AG04450 (cell line): Measurements from ENCODE around the gene EGF. TPM values are rescaled to one million over a fixed set of nuclear protein-coding genes. Genes with fewer than 3 reads are reported as not detected.

Experiments
- CTCF ChIA-PET: fragments of 300-600, 350-600 bp; formaldehyde crosslinking; extraction: SDS; loops from one replicate; lab custom pipeline; 2022; ENCODE audit warnings: antibody characterized with exemption, inconsistent platforms; lab: Charles Lee
- POLR2A ChIA-PET: fragments of 350-600 bp; formaldehyde crosslinking; extraction: SDS; loops from one replicate; lab custom pipeline; 2021; ENCODE audit warnings: antibody characterized with exemption, inconsistent platforms; lab: Yijun Ruan, JAX
- DNase-seq: peaks from one replicate; pipeline ENCODE4 v3.0.0-alpha.2; 2011; ENCODE audit warnings: low read depth, low spot score
- H3K27ac ChIP-seq: one replicate; pipeline ENCODE4 v1.5.1; 2012; ENCODE audit warnings: low read depth, low read length, control low read depth
- H3K27me3 ChIP-seq: one replicate; pipeline ENCODE4 v1.6.0; 2012; ENCODE audit warnings: low read length; ENCODE audit not compliant: control insufficient read depth, insufficient read depth
- H3K4me3 ChIP-seq: 2 replicates; pipeline ENCODE4 v1.5.1; 2011; ENCODE audit warnings: mild to moderate bottlenecking, low read depth, low read length, control low read depth
- H3K9me3 ChIP-seq: 2 replicates; pipeline ENCODE4 v1.5.1; 2012; ENCODE audit warnings: low read length; ENCODE audit not compliant: control insufficient read depth, insufficient read depth
- polyA plus RNA-seq: library from polyadenylated mRNA; depleted of rRNA; stranded (reverse); fragments of >200 nt; gene quantifications from 2 replicates; pipeline ENCODE4 v1.2.3, GENCODE V29; 2011
- TF ChIP-seq, protein P1 (sequence below): IDR thresholded peaks from 2 replicates; pipeline ENCODE4 v1.5.1; 2011; ENCODE audit warnings: low read depth, low read length, control low read depth, inconsistent platforms

The EGF gene
- polyA plus RNA-seq, 1 experiment: 0.14 TPM

DNA sequence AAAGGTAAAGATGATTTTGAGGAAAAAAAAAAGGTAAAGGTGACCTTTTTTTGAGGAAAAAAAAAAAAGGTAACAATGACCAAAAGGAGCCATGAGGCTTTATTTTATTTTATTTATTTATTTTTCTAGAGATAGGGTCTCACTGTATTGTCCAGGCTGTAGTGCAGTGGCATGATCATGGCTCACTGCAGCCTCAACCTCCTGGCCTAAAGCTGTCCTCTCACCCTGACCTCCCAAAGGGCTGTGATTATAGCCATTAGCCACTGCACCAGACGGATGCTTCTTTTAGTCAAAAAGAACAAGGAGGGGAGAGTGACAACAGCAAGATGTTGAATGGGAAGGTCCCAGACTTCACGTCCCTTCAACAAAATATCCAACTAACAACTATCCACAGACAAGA lies 34.3 kb upstream of the EGF start:
- Histone ChIP-seq H3K27ac (no peak overlapping the region), H3K27me3 (no peaks in the 10 kb centered on the region), H3K4me3 (no peak overlapping the region), H3K9me3 (no peaks in the 10 kb centered on the region)
- no peak for DNase-seq
- ChIA-PET CTCF (no interaction called here), POLR2A (no interaction called here)
- TF ChIP-seq, protein P1, sequence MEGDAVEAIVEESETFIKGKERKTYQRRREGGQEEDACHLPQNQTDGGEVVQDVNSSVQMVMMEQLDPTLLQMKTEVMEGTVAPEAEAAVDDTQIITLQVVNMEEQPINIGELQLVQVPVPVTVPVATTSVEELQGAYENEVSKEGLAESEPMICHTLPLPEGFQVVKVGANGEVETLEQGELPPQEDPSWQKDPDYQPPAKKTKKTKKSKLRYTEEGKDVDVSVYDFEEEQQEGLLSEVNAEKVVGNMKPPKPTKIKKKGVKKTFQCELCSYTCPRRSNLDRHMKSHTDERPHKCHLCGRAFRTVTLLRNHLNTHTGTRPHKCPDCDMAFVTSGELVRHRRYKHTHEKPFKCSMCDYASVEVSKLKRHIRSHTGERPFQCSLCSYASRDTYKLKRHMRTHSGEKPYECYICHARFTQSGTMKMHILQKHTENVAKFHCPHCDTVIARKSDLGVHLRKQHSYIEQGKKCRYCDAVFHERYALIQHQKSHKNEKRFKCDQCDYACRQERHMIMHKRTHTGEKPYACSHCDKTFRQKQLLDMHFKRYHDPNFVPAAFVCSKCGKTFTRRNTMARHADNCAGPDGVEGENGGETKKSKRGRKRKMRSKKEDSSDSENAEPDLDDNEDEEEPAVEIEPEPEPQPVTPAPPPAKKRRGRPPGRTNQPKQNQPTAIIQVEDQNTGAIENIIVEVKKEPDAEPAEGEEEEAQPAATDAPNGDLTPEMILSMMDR: no peak

DNA sequence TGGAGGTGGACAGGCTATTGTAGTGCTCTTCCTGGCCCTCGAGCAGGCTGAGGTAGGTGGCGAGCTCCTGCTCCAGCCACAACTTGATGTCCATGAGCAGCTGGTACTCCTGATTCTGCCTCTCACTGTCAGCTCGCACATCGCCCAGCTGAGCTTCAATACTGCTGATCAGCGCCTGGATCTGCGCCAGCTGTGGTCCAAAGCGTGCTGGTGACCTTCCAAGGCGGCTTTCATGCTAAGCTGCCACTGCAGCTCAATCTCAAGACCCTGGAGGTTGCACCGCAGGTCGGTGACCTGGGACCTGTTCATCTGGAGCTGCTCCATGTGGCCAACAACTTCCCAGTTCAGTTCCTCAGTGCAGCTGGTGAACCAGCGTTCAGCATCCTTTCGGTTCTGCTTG lies 33.6 kb upstream of the EGF start:
- no peak overlapping the region for H3K27ac ChIP-seq
- H3K4me3 ChIP-seq: no peak overlapping the region
- ChIA-PET CTCF (no interaction called here), POLR2A (no interaction called here)
- TF ChIP-seq, protein P1: no peak
- no peak for DNase-seq
- no peaks in the 10 kb centered on the region for H3K27me3 ChIP-seq
- no peaks in the 10 kb centered on the region for H3K9me3 ChIP-seq

DNA sequence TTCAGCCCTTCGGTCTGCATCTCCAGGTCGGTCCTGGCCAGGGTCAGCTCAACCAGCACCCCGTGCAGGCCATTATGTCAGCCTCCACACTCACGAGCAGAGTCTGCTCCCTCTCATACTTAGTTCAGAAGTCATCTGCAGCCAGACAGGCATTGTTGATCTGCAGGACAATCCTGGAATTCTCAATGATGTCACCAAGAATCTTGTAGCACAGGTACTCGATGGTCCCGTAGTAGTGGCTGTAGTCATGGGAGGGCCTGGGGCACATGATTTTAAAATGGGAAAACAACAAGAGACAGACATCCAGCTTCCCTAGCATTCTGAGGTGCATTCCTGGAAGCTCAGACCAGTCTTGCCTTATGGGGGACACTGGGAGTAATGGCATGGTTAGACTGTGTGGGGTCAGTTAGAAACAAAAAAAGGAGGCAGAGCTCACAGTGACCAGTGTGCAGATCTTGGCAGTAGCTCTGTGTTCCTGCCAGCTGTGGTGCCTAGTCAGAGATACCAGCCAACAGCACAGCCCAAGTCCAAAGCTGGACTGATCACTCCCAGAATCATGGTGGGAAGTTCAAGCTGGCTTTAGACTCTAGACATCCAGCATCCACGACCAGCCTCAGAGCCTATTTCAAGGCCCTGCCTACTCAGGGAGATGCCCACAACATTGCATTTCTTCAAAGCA lies 32.9 kb upstream of the EGF start:
- ChIA-PET CTCF (no interaction called here), POLR2A (no interaction called here)
- TF ChIP-seq, protein P1: no peak

DNA sequence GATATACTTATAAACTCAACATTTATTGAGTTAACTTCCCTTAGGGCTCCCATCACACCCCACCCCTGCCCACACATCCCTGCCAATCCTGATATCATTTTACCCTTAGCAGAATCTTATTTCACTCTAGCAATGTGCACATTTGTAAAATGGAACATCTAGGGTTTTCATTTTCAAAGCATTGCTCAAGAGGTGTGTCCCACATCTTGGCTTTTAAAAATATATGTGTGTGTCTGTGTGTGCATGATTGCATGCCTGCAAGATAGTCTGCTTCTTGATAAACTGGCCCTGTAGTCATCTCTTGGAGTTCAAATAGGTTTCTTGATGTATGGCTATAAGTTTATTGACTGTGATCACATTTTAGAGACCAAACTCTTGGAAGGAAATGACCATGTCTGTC lies 26.4 kb upstream of the EGF start:
- Histone ChIP-seq H3K4me3 (no peak overlapping the region), H3K27me3 (no peaks in the 10 kb centered on the region), H3K27ac (no peak overlapping the region), H3K9me3 (no peaks in the 10 kb centered on the region)
- DNase-seq: no peak
- ChIA-PET CTCF (no interaction called here), POLR2A (no interaction called here)
- TF ChIP-seq, protein P1: no peak

More for the DNA sequence above, 32.9 kb upstream of the EGF start:
- Histone ChIP-seq H3K9me3 (no peaks in the 10 kb centered on the region), H3K27ac (no peak overlapping the region), H3K27me3 (no peaks in the 10 kb centered on the region), H3K4me3 (no peak overlapping the region)
- DNase-seq: no peak

DNA sequence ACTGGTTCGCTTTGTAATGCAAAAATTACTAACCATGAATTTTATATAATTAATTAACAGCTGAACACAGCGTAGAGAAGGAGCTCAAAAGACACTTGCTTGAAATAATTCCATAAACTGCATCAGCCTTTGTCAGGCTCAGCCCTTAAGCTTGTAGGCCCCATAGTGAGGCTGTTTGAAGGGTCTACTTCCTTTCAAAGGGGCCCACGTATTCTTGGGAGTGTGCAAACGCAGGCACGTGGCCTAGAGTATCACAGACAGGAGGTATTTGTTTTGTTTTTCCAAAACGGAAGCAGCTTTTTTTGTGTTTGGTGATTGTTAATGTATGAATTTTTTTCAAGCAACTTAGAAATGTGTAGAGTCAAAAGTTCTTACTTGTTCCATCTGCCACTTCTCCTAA lies 25.6 kb upstream of the EGF start:
- Histone ChIP-seq H3K27ac (no peak overlapping the region), H3K4me3 (no peak overlapping the region), H3K9me3 (no peaks in the 10 kb centered on the region), H3K27me3 (no peaks in the 10 kb centered on the region)
- ChIA-PET CTCF (no interaction called here), POLR2A (no interaction called here)
- DNase-seq: no peak
- TF ChIP-seq, protein P1: no peak
